ENCODE data around the gene P2RY12.

The P2RY12 gene

DNA sequence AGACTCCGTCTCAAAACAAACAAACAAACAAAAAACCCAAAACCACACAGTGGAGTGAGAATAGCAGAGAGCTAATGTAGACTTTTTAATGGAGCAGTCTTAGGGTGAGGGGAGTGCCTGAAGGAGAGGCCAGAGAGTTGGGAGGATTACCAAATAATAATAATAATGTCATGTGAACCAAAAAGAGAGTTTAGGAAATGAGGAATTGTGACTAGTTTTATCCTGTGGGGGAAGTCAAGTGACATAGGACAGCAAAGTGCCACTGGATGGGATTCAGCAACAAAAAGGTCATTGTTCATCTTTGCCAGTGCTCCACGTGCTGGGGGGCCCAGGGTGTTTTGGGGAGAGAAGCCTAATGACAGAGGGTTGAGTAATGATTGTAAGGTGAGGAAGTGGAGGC is 80.8 kb downstream of the P2RY12 start:
- no peak overlapping the region for H3K4me3 Mint-ChIP-seq
- H3K36me3 Mint-ChIP-seq (ENCODE audit: low read depth), result no peaks in the 10 kb centered on the region
- no peak overlapping the region for H3K27ac Mint-ChIP-seq
- no peaks in the 10 kb centered on the region for H3K4me1 Mint-ChIP-seq
- H3K9me3 Mint-ChIP-seq, result no peaks in the 10 kb centered on the region
- no peaks in the 10 kb centered on the region for H3K27me3 Mint-ChIP-seq (ENCODE audit: low read depth)
- TF ChIP-seq, protein P1, sequence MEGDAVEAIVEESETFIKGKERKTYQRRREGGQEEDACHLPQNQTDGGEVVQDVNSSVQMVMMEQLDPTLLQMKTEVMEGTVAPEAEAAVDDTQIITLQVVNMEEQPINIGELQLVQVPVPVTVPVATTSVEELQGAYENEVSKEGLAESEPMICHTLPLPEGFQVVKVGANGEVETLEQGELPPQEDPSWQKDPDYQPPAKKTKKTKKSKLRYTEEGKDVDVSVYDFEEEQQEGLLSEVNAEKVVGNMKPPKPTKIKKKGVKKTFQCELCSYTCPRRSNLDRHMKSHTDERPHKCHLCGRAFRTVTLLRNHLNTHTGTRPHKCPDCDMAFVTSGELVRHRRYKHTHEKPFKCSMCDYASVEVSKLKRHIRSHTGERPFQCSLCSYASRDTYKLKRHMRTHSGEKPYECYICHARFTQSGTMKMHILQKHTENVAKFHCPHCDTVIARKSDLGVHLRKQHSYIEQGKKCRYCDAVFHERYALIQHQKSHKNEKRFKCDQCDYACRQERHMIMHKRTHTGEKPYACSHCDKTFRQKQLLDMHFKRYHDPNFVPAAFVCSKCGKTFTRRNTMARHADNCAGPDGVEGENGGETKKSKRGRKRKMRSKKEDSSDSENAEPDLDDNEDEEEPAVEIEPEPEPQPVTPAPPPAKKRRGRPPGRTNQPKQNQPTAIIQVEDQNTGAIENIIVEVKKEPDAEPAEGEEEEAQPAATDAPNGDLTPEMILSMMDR (IDR thresholded peaks at IDR 0.05; ENCODE audit: unreplicated experiment in 3 of 3), result no peak

DNA sequence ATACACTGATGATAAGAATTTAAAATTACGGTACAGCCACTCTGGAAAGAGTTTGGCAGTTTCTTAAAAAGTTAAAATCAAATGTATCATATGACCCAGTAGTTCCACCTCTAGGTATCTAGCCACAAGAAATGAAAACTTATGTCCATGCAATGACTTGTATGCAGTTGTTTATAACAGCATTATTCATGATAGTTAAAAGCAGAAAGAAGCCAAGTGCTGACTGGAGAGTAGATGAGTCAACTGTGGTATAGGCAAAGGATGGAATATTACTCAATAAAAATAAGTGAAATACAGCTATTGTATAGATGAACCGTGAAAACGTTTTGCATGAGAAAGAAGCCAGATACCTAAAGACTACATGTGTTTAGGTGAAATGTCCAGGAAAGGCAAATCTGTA is 82.8 kb downstream of the P2RY12 start:
- no peaks in the 10 kb centered on the region for H3K36me3 Mint-ChIP-seq (ENCODE audit: low read depth)
- H3K4me1 Mint-ChIP-seq, result no peaks in the 10 kb centered on the region
- no peaks in the 10 kb centered on the region for H3K9me3 Mint-ChIP-seq
- TF ChIP-seq, protein P1 (IDR thresholded peaks at IDR 0.05; ENCODE audit: unreplicated experiment in 3 of 3), result no peak
- H3K27me3 Mint-ChIP-seq (ENCODE audit: low read depth), result no peaks in the 10 kb centered on the region
- no peak overlapping the region for H3K27ac Mint-ChIP-seq
- no peak overlapping the region for H3K4me3 Mint-ChIP-seq

DNA sequence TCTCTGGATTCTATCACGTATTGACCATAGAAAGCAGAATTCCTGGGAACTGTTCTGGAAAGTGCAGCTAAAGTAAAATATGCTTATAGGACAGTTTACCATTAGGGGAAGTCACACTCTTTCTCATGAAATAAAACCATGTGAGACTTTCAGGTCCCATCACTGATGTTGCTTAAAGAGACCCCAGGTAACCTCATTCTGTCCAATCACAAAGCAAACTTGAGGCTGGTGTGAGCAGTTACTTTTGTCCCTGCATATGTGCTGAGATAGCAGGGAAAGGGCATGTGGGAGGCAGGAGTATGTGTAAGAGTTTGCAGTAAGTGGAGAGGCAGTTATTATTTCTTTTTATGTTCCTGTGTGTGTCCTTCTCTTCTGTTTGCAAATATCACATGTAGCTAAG is 84.0 kb downstream of the P2RY12 start:
- TF ChIP-seq, protein P1 (IDR thresholded peaks at IDR 0.05; ENCODE audit: unreplicated experiment in 3 of 3), result no peak
- Mint-ChIP-seq H3K27me3 (ENCODE audit: low read depth) (no peaks in the 10 kb centered on the region), H3K27ac (no peak overlapping the region), H3K36me3 (ENCODE audit: low read depth) (no peaks in the 10 kb centered on the region), H3K9me3 (no peaks in the 10 kb centered on the region), H3K4me3 (no peak overlapping the region), H3K4me1 (no peaks in the 10 kb centered on the region)

DNA sequence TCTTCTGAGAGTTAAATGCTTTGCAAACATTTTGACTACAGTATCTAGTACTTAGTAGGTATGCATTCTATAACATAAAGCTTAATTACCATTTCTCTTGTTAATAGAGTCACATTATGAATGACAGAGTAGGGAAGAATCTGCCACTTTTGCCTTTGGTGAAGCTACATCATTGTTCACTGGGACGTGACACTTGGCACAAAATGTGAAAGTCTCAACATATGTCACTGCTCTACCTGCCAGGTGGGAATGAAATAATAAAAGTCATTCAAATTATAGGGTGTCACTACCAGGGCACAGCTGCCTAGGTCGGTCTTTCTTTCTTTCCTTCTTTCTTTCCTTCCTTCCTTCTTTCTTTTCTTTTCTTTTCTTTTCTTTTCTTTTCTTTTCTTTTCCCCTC is 85.5 kb downstream of the P2RY12 start:
- no peak overlapping the region for H3K4me3 Mint-ChIP-seq
- H3K27me3 Mint-ChIP-seq (ENCODE audit: low read depth), result no peaks in the 10 kb centered on the region
- TF ChIP-seq, protein P1 (IDR thresholded peaks at IDR 0.05; ENCODE audit: unreplicated experiment in 3 of 3), result no peak
- no peaks in the 10 kb centered on the region for H3K4me1 Mint-ChIP-seq
- no peaks in the 10 kb centered on the region for H3K36me3 Mint-ChIP-seq (ENCODE audit: low read depth)
- no peaks in the 10 kb centered on the region for H3K9me3 Mint-ChIP-seq
- no peak overlapping the region for H3K27ac Mint-ChIP-seq

DNA sequence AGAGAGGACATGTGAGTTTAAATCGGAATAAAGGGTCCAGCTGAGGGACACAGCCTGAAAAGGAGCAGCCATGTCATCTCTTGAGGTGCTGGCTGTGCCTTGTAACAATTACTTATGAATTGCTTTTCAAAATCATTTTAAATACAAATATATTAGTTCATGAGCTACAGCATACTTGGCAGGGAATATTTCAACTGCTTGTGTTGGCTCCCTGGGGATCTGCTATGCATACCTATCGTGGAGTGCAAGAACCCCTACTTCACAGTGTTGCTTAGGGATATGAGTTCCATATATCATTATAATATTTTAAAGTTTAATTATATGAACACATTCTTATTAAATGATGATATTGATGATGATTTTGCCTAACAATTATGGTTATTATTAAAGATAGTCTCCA is 87.1 kb downstream of the P2RY12 start:
- Mint-ChIP-seq H3K4me3 (no peak overlapping the region), H3K27ac (no peak overlapping the region), H3K27me3 (ENCODE audit: low read depth) (no peaks in the 10 kb centered on the region), H3K9me3 (no peaks in the 10 kb centered on the region), H3K36me3 (ENCODE audit: low read depth) (no peaks in the 10 kb centered on the region), H3K4me1 (no peaks in the 10 kb centered on the region)
- TF ChIP-seq, protein P1 (IDR thresholded peaks at IDR 0.05; ENCODE audit: unreplicated experiment in 3 of 3), result no peak

DNA sequence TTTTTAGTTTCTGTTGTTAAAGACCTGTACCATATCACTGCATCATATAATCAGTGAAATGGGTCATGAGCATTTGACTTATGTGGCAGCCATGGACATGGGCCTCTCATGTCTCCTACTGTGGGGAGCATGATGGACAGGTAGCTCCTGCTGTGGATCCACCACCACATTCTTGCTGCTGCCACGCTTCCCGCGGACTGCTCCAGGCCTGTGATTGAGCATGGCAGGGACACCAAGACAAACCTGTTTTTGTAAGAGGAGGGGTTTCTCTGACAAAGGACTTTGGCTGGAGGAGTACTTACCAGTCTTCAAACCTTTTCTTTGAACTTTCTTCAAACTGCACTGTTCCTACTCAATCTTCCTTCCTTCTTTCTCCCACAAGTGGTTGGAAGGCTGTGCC is 88.3 kb downstream of the P2RY12 start:
- Mint-ChIP-seq H3K4me1 (no peaks in the 10 kb centered on the region), H3K4me3 (no peak overlapping the region), H3K9me3 (no peaks in the 10 kb centered on the region), H3K36me3 (ENCODE audit: low read depth) (no peaks in the 10 kb centered on the region), H3K27ac (no peak overlapping the region), H3K27me3 (ENCODE audit: low read depth) (peaks cover 4% of the 10 kb centered on the region)
- TF ChIP-seq, protein P1 (IDR thresholded peaks at IDR 0.05; ENCODE audit: unreplicated experiment in 3 of 3), result no peak
